Cardiac fibroblast (primary cell): ENCODE measurements around the gene IDE.

Source experiments
- DNase-seq, 2 donors: peaks; one replicate each; pipeline versions ENCODE4 v3.0.0 to v3.0.0-alpha.2; 2010; ENCODE audit warnings: low read depth in 2 of 2
- H3K4me3 ChIP-seq, 2 donors: replicated peaks in 1 of 2; 1 replicate in 1 of 2; 2 replicates in 1 of 2; pipeline ENCODE4 v1.5.1; 2011; ENCODE audit warnings: low read depth in 2 of 2, low read length in 2 of 2, mild to moderate bottlenecking in 2 of 2, moderate library complexity in 1 of 2
- CTCF ChIP-seq: IDR thresholded peaks from one replicate; pipeline ENCODE4 v1.5.1; 2011; ENCODE audit warnings: low read depth, mild to moderate bottlenecking, low read length, inconsistent platforms

IDE gene

GRCh38 chr10:92567952-92568600, 5.8 kb downstream of the IDE start:
- DNase-seq, result peak; percentile 59 to 75
- no peak for TF ChIP-seq CTCF
- no peak overlapping the region for H3K4me3 ChIP-seq

DNA sequence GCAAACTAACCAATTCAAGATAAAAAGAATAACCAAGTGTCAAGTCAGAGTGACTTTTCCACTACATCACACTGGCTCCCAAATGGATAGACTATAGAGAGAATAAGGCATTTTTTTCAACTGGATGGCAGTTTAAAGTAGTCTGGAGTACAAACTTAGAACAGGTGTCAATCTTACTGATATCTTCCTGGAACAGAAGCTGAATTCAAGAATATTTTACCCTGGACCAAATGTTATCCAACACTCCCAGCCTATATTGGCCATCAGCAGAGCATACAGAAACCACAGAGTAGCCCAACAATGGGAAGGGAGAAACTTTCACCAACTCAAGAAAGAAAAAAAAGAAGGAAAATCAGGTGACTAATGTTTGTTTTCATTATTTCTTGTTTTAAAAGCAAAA, 11.5 kb downstream of the IDE start:
- TF ChIP-seq CTCF, result no peak
- no peak for DNase-seq
- no peak overlapping the region for H3K4me3 ChIP-seq

- DNase-seq, result no peak
- H3K4me3 ChIP-seq, result no peak overlapping the region
- TF ChIP-seq CTCF, result no peak
Measured at GRCh38 chr10:92559046-92559445, 14.8 kb downstream of the IDE start.

DNA sequence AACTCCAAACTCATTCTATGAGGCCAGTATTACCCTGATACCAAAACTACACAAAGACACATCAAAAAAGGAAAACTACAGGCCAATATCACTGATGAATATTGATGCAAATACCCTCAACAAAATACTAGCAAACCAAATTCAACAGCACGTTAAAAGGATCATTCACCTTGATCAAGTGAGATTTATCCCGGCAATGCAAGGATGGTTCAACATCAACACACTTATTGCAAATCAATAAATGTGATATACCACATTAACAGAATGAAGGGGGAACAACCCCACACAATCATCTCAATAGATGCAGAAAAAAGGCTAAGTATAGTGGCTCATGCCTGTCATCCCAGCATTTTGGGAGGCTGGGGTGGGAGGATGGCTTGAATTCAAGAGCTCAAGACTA, 19.9 kb downstream of the IDE start:
- no peak overlapping the region for H3K4me3 ChIP-seq
- DNase-seq, result no peak
- TF ChIP-seq CTCF, result no peak

DNA sequence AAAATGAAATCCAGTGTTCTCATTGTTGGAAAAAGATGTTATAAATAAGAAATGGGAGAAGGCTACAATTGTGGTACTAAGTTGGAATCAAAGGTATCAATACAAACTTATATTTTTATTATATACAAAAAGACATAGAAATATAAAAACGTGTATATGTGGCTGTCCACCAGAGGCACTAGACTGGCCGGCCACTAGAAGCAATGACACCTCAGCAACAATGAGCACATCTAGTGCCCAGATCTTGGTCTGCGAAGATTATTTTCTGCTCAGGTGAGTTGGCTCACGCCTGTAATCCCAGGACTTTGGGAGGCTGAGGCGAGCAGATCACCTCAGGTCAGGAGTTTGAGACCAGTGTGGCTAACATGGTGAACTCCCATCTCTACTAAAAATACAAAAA, 21.6 kb downstream of the IDE start:
- peak; percentile 24 for TF ChIP-seq CTCF
- no peak for DNase-seq
- H3K4me3 ChIP-seq, result no peak overlapping the region

DNA sequence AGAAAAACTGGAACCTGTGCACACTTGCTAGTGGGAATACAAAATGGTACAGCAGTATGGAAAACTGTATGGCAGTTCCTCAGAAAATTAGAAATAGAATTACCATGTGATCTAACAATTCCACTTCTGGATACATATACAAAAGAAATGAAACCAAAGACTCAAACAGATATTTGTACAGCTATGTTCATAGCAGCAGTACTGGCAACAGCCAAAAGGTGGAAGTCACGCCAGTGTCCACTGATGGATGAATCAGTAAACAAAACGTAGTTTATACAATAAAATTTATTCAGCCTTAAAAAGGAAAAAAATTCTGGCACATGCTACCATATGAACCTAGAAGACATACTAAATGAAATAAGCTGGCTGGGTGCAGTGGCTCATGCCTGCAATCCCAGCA, 23.0 kb downstream of the IDE start:
- no peak for TF ChIP-seq CTCF
- no peak overlapping the region for H3K4me3 ChIP-seq
- no peak for DNase-seq

DNA sequence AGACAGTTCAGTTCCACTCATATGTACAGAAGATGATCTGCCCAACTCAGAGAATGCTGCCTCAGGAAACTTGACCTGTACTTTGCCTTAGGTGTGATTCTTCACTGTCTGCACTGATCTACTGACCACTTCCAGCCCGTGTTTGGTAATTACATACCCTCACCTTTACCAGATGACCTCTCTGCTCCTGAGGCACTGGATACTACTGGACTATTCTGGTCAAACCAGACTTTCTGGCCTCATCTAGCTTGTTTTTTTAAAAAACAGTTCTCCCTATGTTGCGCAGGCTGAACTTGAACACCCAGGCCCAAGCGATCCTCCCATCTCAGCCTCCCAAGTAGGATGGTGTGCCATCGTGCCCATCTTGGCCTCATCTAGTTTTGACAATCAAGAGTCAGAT, 26.2 kb downstream of the IDE start:
- TF ChIP-seq CTCF, result no peak
- no peak for DNase-seq
- no peak overlapping the region for H3K4me3 ChIP-seq
